Body of pancreas (tissue), 4 donors: ENCODE data around the gene KRT6A.

Experiments used
- CTCF ChIP-seq, 7 experiments: fragments of 450-650 bp in 4 of 7; fragments of 200-600 bp in 3 of 7; sonication (generic) in 3 of 7; IDR thresholded peaks; one replicate each; pipeline ENCODE4 v1.5.1; 2016 to 2019; ENCODE audit warnings: antibody characterized with exemption in 7 of 7
- POLR2A ChIP-seq, 3 donors: fragments of 450-650 bp; IDR thresholded peaks; one replicate each; pipeline ENCODE4 v1.6.1; 2016; ENCODE audit warnings: antibody characterized with exemption in 3 of 3, mild to moderate bottlenecking in 2 of 3

GRCh38 chr12:52539083-52539820 lies 46.2 kb upstream of the KRT6A start:
- TF ChIP-seq CTCF (IDR thresholded peaks at IDR 0.05) = no peak
- TF ChIP-seq POLR2A (IDR thresholded peaks at IDR 0.05) = no peak
